Endothelial cell of umbilical vein (primary cell): Measurements from ENCODE around the gene AFF4. TPM values are rescaled to one million over a fixed set of nuclear protein-coding genes. Genes with fewer than 3 reads are reported as not detected.

ENCODE experiments used
- BruUV-seq: library from RNA; stranded (reverse); fragments of 400-500 nt; replicated peaks from 2 replicates; lab custom pipeline; 2021; lab: Mats Ljungman, UMichigan
- CTCF ChIA-PET: fragments of 300-600, 350-600 bp; sonication (Branson Sonifier 250); formaldehyde crosslinking; loops from one replicate; lab custom pipeline; 2021; ENCODE audit warnings: antibody characterized with exemption, inconsistent platforms; lab: Charles Lee
- POLR2A ChIA-PET: fragments of 300-600, 350-600 bp; sonication (Branson Sonifier 250); formaldehyde crosslinking; loops from one replicate; lab custom pipeline; 2021; ENCODE audit warnings: antibody characterized with exemption, inconsistent platforms; lab: Charles Lee
- DNase-seq: peaks from one replicate; pipeline ENCODE4 v3.0.0-alpha.2; 2011; ENCODE audit warnings: low read depth, low spot score
- FAIRE-seq: peaks from 2 replicates; lab custom pipeline; 2011; peaks lifted over from hg19 to GRCh38; lab: Jason Lieb, UNC
- H2AFZ ChIP-seq: 2 replicates; pipeline ENCODE4 v1.6.0; 2012; ENCODE audit warnings: low read depth, low read length, control low read depth, inconsistent platforms
- H3K27ac ChIP-seq: 2 replicates; pipeline ENCODE4 v1.5.1; 2011; ENCODE audit warnings: low read depth, mild to moderate bottlenecking, control low read depth, low read length, moderate library complexity; ENCODE audit not compliant: insufficient read depth
- H3K27me3 ChIP-seq, 2 experiments: 2 replicates each; pipeline versions ENCODE4 v1.6.0 to v1.6.1; 2011; ENCODE audit warnings: low read length in 2 of 2, mixed read lengths in 1 of 2; ENCODE audit not compliant: control insufficient read depth in 2 of 2, insufficient read depth in 2 of 2
- H3K36me3 ChIP-seq, 2 experiments: 2 replicates in 1 of 2; 3 replicates in 1 of 2; pipeline ENCODE4 v1.5.1; 2011; ENCODE audit warnings: low read length in 2 of 2, mild to moderate bottlenecking in 1 of 2, moderate library complexity in 1 of 2; ENCODE audit not compliant: control insufficient read depth in 2 of 2, insufficient read depth in 2 of 2; ENCODE audit errors: extremely low read depth in 1 of 2
- H3K4me1 ChIP-seq: 3 replicates; pipeline ENCODE4 v1.5.1; 2011; ENCODE audit warnings: mild to moderate bottlenecking, low read length; ENCODE audit not compliant: control insufficient read depth, insufficient read depth; ENCODE audit errors: extremely low read depth
- H3K4me2 ChIP-seq: 2 replicates; pipeline ENCODE4 v1.6.1; 2011; ENCODE audit warnings: low read length, control low read depth, mixed read lengths; ENCODE audit not compliant: insufficient read depth
- H3K4me3 ChIP-seq, 3 experiments: fragments of 200-600 bp in 1 of 3; sonication (generic), shearing (Covaris generic) in 1 of 3; replicated peaks in 1 of 3; 2 replicates each; pipeline ENCODE4 v1.5.1; 2011 to 2016; ENCODE audit warnings: control low read depth in 3 of 3, low read length in 3 of 3, mild to moderate bottlenecking in 2 of 3, inconsistent platforms in 1 of 3, low read depth in 1 of 3, moderate library complexity in 1 of 3; ENCODE audit not compliant: insufficient read depth in 1 of 3
- H3K79me2 ChIP-seq: 2 replicates; pipeline ENCODE4 v1.6.0; 2012; ENCODE audit warnings: low read length, inconsistent platforms; ENCODE audit not compliant: control insufficient read depth, insufficient read depth
- H3K9ac ChIP-seq: replicated peaks from 2 replicates; pipeline ENCODE3; 2011; ENCODE audit warnings: low read length, control low read depth; ENCODE audit not compliant: insufficient read depth; ENCODE audit errors: extremely low read depth
- H3K9me1 ChIP-seq: replicated peaks from 3 replicates; pipeline ENCODE4 v1.6.0; 2011; ENCODE audit warnings: mild to moderate bottlenecking, low read length; ENCODE audit not compliant: control insufficient read depth, insufficient read depth; ENCODE audit errors: extremely low read depth
- H3K9me3 ChIP-seq: replicated peaks from 2 replicates; pipeline ENCODE4 v1.5.1; 2012; ENCODE audit warnings: low read length, inconsistent platforms; ENCODE audit not compliant: control insufficient read depth, insufficient read depth
- H4K20me1 ChIP-seq: replicated peaks from 2 replicates; pipeline ENCODE3; 2011; ENCODE audit warnings: mild to moderate bottlenecking, low read length; ENCODE audit not compliant: control insufficient read depth, insufficient read depth; ENCODE audit errors: extremely low read depth
- CTCF ChIP-seq, 2 donors: IDR thresholded peaks; 1 replicate in 1 of 2; 2 replicates in 1 of 2; pipeline ENCODE4 v1.5.1; 2011; ENCODE audit warnings: low read length in 2 of 2, mild to moderate bottlenecking in 2 of 2, moderate library complexity in 2 of 2, control low read depth in 1 of 2, inconsistent platforms in 1 of 2, low read depth in 1 of 2; ENCODE audit not compliant: insufficient read depth in 1 of 2; ENCODE audit errors: extremely low read depth in 1 of 2
- MAX ChIP-seq: IDR thresholded peaks from 2 replicates; pipeline ENCODE4 v1.6.1; 2011; ENCODE audit not compliant: insufficient read depth, insufficient read length
- MYC ChIP-seq: IDR thresholded peaks from one replicate; pipeline ENCODE4 v1.6.1; 2011; ENCODE audit warnings: mild to moderate bottlenecking, low read depth, low read length
- POLR2A ChIP-seq: IDR thresholded peaks from 2 replicates; pipeline ENCODE4 v1.6.1; 2012; ENCODE audit warnings: low read depth, mild to moderate bottlenecking, control low read depth, low read length
- POLR2AphosphoS5 ChIP-seq: IDR thresholded peaks from 2 replicates; pipeline ENCODE4 v1.6.1; 2012; ENCODE audit warnings: low read depth, mild to moderate bottlenecking, control low read depth, low read length, moderate library complexity; ENCODE audit not compliant: insufficient read depth
- dilution Hi-C: fragments of 300-500 bp; cut with MboI; formaldehyde crosslinking; loops from one replicate; pipeline ENCODE4 v1.15.0; 2019; ENCODE audit warnings: low sequenced_read_pairs; ENCODE audit not compliant: extremely low pct_ligation_motif_present
- intact Hi-C: fragments of 100-400 bp; cut with micrococcal nuclease; formaldehyde crosslinking; loops from one replicate; pipeline ENCODE4 v1.10.0; 2022
- polyA plus RNA-seq, 4 experiments: library from polyadenylated mRNA; depleted of rRNA in 3 of 4; stranded (reverse) in 3 of 4; unstranded in 1 of 4; fragments of >200 nt; gene quantifications; 2 replicates each; pipeline versions ENCODE4 v1.2.1 to v1.2.3, GENCODE V29; 2011 to 2012; ENCODE audit warnings: missing spikeins in 1 of 4
- total RNA-seq: library from RNA; stranded (reverse); gene quantifications from 2 replicates; pipeline ENCODE4 v1.2.3, GENCODE V29; 2021

Gene AFF4
- total and polyA plus RNA-seq, 2 donors (not counting 3 experiments of a cell fraction or from before 2014, with no cell fraction given): 27.0 to 88.3 TPM

- FAIRE-seq (peak; percentile 94), DNase-seq (peak; percentile 82)
- peaks cover 23 to 59% of the 10 kb centered on the region in 2 experiments for H3K36me3 ChIP-seq
- no peaks in the 10 kb centered on the region for H3K79me2 ChIP-seq
- no peaks in the 10 kb centered on the region for H4K20me1 ChIP-seq
- no peak overlapping the region for H3K9ac ChIP-seq
- H3K4me1 ChIP-seq: peaks cover 6% of the 10 kb centered on the region
- no peak for TF ChIP-seq MAX
- no peak for TF ChIP-seq MYC
- TF ChIP-seq POLR2AphosphoS5: peak; percentile 40
- TF ChIP-seq POLR2A: no peak
- TF ChIP-seq CTCF (IDR thresholded peaks at IDR 0.05; ENCODE audit: extremely low read depth in 1 of 2, insufficient read depth in 1 of 2, low read depth in 1 of 2, low read length in 2 of 2): peak; percentile 66 to 69
- no peaks in the 10 kb centered on the region for H3K9me3 ChIP-seq
- no peak overlapping the region for H3K4me2 ChIP-seq
- ChIA-PET POLR2A (interaction anchor here (0.7 kb wide), 1 partner anchor 16 kb away, joined by 6 read pairs; no protein-coding TSS in a partner anchor), CTCF (interaction anchor here (0.7 to 3.4 kb wide), 29 partner anchors 8 to 507 kb away, joined by 3 to 122 read pairs (median 5); partner anchors contain the start of genes CCNI2, GDF9, IRF1 and LEAP2)
- no peaks in the 10 kb centered on the region for H3K9me1 ChIP-seq
- no peak overlapping the region for H3K27ac ChIP-seq
- intact Hi-C loops (loop anchor here (1.0 to 5.0 kb wide), 5 partner anchors 17 to 498 kb away; partner anchors contain the start of genes CCNI2, GDF9, SHROOM1 and UQCRQ), dilution Hi-C loops (no loop called here)
- no peaks in the 10 kb centered on the region for H3K27me3 ChIP-seq
- BruUV-seq: no TSS peak
- H3K4me3 ChIP-seq: no peak overlapping the region
- H2AFZ ChIP-seq: no peak overlapping the region
Measured at GRCh38 chr5:132883261-132883834, 80.1 kb downstream of the AFF4 start.
